ENCODE results near the gene PCDH9.
"Not testable (repeated sequence)": the region's sequence is repeated elsewhere in the genome, so short reads cannot be mapped to it uniquely, and the experiment has no call there.

The PCDH9 gene

DNA sequence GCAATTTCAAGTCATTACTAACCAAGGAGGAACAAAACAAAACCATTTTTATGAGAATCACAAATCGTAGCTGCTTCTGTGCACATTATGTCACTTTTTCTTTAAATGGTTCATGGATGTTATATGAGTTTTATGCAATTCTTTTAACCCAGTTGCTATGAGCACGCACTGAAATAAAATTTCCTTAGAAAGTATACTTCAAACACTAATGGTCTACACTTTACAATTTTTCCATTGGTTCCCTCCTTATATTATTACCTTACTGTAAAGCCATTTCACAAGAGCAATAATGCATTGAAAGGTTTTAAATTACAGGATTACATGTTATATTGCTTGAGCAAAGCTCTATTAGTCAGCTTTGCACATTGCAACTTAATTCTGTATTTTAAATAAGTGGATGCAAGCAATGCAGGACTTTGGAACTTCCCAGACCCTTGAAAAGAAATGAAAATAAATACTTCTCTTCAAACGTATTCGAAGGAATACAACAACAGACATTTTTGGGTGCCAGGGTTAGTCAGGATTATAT lies 318.7 kb downstream of the PCDH9 start:
- no peak for DNase-seq

DNA sequence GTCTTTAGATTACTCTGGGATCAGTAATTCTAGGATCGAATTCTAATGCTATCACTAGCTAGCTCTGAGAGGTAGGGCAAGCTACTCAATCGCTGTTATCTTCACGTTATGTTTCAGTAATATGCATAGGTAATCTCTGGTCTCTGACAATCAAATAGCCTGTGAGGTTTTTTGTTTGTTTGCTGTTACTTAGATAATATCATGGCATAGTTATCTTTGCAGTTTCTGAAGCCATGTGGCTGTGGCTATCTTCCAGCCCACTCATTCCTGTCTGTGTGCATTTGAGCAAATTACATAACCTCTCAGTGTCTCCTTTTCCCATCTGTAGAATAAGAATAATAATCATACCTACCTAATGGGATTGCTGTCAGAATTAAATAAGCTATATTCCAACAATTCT lies 330.2 kb downstream of the PCDH9 start:
- no peak for DNase-seq

DNA sequence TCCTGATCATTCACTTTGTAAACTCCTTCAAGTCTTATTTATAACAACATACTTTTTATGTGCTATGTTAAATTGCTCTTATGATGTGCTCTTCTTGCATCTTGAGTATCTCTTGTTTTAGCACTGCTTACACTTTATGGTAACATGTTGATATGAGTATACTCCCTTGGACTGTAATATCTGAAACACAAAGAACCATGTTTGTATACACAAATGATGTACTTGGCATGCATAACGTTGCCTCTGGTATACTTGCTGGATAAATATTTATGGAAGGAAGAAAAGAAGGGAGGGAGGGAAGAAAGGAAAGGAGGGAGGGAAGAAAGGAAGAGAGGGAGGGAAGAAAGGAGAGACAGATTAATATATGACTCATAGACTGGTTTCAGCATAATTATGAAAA lies 333.2 kb downstream of the PCDH9 start:
- DNase-seq: no peak

DNA sequence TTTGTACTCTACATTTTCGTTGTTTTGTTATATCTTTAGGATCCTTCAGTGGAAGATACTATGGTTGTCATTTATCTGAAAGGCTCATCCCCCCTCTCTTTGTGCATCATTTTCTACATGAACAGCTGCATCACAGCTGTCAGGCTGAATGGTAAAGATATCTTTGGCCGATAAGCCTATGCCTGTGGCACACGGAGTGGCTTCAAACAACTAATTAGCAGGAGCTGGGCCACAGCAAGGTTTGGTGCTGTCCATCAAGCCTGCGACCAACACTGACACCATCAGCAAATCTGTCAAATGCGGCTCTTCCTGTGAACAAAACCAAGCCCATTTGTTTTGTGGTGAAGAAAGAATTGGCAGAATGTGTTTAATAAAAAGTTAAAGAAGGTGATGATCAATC lies 334.4 kb downstream of the PCDH9 start:
- DNase-seq: no peak

DNA sequence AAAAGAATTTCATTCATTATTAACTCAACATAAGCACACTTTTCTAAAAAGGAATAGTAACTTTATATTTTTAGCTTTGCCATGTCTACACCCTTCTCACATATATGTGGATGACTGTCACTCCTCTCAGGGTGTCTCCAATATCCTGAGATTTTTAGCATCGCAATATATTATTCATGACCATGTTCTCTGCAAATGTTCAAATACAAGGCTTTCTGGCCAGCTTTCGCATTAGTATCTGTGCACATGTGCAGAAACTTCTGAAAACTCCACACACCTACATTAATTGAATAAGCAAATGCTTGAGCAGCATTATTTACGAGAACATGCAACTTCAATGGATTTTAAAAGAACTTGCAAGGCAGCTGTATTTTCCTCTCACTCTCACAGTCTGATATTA lies 334.8 kb downstream of the PCDH9 start:
- no peak for DNase-seq

DNA sequence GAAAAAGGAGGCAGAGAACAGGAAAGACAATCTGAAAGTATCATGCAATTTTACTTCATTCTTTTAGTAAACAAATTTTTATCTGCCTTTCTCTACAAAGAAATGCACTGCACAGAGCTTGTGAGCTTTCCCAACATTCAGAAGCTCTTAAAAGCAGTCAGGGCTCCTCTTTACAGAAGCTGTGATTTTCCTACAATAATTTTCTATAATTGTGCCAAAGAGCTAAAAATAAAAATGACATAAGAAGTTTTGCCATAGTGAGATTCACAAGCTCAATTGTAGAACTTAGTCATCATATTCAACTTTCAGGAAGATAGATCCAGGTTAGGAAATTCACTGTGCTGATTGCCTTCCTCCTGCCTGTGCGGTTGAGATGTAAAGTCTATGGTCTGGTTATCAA lies 341.4 kb downstream of the PCDH9 start:
- DNase-seq: no peak

DNA sequence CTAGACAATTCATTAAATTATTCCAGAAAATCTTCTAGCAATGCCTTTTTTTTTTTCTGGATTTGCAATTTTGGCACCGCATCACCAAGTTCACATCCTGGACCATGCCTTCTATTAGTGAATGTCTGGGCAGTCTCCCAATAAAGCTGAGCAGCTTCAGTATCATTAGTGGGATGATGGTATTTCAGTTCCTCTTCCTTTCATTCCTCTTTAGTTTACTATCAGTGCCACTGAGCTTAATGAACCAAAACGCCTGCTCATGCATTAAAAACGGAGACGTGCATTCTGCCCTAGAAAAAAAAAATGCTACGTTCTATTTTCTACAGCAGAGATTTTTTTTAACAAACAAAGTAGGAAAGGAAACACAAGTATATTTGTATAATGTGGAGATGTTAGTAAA lies 343.0 kb downstream of the PCDH9 start:
- no peak for DNase-seq

DNA sequence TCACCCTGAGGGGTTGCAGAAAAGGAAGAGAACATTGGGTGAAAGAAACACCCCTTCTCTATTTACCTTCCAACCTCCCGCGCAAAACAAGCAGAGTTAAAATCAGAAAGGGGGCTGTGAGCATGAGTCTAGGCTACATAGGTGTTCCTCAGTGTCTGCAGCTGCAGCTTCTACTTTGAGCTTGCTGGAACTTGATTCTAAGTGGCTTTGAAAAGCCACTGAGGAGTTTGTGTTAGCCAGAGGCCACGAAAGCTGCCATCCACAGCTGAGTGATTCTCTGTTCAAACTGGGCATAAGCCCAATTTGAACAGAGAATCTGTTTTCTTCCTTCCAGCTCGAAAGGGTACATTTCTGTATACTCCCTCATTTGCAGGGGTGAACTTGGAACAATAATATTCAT lies 343.9 kb downstream of the PCDH9 start:
- DNase-seq: no peak

DNA sequence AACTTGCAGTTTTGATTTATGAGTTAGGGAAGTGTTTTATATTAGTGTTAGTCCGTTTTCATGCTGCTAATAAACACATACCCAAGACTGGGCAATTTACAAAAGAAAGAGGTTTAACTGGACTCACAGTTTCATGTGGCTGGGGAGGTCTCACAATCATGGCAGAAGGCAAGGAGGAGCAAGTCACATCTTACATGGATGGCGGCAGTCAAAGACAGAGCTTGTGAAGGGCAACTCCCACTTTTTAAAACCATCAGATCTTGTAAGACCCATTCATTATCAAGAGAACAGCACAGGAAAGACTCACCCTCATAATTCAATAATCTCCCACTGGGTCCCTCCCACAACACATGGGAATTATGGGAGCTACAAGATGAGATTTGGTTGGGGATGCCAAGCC lies 349.0 kb downstream of the PCDH9 start:
- DNase-seq: not testable (repeated sequence)

DNA sequence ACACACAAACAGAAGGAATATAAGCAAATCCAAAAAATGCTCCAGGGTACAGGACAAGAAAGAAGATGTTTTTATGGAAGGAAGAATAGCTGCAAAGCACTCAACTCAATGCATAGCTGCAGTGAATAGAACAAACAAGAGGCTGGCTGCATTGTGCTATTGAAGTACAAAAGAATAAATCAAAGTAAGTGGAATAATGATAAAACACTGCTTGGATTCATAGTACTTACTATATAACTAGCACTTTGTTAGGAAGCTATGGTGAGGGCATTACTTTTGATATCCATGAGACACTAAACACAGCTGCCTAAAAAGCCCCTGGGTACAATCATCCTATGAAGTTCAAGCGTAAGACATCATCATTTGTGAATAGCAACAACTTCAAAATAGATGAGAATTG lies 350.1 kb downstream of the PCDH9 start:
- no peak for DNase-seq

DNA sequence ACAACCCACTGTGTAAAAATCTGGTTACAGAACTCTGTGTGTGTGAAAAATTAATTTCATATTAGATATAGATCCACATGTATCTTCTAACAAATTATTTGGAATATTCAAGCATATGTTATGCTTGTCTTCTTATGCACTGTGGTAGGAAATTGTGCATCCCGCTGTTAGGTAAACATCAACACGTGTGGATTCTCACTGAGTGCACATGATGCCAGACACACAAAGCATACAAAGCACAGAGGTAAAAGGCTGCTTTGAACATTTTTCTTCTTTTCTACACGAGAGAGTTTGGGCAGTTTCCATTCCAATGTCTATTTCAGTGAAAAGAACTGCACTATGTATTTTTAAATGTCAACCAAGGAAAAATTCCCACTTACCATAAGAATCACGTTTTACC lies 354.9 kb downstream of the PCDH9 start:
- DNase-seq: no peak

DNA sequence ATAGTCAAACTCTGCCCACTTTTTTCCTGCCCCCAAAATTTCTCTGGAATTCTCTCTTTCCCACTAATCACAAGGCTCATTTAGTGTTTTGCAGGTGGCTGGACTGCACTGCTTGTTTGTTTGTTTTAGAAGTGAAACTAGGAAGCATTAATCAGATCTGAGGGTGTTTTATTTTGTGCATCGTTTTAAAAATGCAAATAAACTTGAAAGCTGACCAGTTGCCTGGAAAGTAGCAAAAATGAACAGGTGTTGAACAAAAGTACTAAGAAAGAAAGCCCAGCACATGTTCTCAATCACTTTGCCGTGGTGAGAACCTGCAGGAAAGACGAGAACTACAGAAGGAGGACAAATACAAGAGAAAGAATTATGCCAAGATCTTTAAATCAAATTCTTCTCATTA lies 365.5 kb downstream of the PCDH9 start:
- DNase-seq: no peak

DNA sequence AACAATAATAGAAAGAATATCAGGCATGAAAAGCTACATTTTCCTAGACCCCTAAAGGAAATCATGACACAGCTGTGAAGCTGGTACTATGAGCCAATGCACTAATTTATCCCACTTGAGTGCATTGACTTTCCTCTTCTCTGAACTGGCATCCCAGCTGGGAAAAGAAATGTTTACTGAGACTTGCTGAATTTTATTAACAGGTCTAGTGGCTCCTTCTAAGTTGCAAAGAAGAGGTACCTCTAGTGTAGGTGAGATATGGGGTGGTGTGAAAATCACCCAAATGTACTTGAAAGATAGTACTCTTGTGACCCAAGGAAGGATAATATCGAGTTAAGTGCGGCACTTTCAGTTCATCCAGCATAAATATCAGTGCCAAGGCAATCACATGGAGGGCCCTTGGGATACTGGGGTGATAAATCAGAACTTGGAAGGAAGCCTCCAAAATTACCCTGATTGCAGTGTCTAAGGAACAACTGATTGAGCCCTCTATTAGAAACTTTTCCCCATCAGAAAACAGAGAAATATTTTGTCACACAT lies 369.2 kb downstream of the PCDH9 start:
- DNase-seq: no peak

DNA sequence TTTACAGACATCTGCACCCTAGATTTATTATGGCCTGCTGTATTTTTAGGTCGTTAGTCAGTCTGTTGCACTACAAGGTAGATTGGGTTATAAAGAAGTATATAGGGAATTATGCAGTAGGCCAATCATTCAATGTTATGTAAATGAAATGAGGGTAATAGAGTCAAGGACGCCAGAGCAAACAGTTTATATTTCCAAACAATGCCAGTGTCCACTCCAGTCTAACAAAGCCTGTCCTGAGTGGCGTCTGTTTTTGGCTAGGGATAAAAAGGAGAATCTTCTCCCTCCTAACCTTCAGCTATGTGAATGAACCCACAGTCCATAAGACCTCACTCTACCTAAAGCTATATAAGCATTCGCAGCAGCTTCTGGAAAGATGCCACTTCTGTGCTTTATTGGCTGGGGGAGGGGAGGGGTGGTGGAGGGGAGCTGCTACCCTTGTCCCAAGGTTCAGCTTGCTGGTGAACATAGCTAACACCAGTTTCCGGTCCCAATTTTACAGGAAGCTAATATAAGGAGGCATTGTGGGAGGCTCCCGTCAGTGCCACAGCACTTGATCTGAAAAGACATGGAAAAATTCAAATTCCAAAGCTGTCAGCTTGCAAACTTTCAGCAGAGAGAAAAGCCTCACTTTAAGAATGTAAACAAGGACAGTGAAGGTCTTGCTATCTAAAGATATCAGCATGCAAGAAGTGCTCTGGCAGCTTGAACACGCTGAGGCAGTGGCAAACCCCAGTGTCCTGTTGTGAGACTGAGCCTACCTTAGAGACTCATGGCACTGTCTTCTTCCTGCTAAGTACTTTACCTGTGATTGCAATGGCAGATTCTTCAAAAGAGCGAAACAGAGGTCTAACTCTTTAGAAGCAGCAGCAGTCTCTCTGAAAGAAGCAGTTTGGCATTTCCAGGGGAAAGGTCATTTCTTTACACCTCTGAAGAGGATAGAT lies 369.9 kb downstream of the PCDH9 start:
- no peak for DNase-seq

DNA sequence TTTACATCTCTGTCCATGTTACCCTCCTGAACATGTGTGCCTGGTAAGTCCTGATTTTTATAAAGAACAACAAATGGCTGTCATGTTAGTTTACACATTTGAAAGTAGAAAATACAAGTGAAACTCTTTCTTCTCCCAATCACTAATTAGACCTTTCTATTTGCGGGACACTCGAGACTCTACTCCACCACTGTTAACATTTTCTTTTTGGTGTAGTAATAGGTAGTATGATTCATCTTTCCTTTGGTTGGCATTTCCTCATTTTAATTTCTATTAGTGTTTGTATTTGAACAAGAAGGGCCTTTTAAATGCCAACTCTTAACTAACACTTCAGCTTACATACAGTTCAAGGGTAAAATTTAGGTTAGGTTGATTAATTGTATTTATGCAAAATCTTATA lies 371.1 kb downstream of the PCDH9 start:
- no peak for DNase-seq

DNA sequence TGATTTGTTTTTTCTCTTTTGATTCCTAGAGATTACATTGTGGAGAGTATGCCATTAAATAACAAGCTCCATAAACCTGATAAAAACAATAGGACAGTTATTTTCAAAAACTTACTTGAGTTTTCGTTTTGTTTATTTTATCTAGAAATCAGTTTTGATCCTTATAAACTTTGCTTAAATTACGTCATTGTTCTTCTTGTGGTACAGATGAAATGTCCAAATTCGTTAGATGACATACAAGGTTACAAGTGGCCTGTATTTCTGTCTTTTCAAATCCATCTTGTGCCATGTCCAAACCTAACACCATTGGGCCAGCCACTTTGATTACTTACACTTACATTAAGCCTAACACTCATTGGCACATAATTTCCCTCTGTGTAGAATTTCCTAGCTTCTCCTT lies 372.0 kb downstream of the PCDH9 start:
- no peak for DNase-seq

DNA sequence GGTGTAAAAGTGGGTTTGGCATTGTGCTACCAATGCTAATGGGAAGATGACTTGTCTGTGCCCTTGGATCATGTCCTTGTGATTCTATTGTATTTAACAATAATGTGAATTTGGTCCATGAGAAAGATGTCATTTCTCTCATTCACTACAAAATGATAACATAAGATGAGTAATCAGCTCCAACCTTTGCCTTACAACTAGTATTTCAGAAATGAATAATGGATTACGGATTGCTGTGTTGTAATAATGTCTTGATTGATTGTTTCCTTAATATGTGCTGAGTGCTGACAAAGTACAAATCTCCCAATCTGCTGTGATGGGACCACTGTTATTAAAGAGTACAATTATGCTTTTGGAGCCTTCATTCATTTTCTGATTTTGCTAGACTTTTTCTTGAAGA lies 375.0 kb downstream of the PCDH9 start:
- DNase-seq: no peak

DNA sequence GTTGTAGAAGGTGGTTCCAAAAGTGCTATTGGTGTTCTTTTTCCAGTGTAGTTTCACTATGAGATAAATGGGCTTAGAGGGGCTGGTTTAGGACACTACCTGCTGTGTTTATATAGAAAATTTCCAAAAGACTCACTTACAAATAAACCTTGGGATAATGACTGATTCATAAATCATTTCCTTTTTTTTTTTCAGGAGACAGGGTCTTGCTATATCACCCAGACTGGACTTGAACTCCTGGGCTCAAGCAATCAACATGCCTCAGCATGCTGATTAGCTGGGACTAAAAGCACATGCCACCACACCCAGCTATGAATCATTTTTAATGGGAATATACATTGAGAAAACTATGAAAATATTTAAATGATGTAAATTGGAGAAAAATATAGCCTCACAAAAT lies 376.6 kb downstream of the PCDH9 start:
- no peak for DNase-seq

DNA sequence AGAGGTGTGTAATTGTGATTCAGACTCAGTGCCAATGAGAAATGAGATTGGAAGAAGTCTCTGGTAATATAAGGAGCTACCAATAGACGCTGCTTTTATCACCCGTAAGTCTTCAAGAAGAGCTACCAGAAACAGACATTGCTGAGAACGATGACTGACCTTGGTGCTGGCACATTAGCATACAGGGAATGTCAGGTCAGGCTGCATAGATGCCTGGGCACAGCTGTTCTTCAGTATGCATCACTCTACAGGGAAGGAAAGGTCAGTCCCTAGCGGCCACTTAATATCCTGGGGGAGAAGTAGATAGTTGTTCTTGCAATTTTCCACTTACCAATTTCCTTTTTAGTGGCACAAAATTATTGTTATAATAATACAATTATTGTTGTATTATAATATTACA lies 380.4 kb downstream of the PCDH9 start:
- DNase-seq: no peak

DNA sequence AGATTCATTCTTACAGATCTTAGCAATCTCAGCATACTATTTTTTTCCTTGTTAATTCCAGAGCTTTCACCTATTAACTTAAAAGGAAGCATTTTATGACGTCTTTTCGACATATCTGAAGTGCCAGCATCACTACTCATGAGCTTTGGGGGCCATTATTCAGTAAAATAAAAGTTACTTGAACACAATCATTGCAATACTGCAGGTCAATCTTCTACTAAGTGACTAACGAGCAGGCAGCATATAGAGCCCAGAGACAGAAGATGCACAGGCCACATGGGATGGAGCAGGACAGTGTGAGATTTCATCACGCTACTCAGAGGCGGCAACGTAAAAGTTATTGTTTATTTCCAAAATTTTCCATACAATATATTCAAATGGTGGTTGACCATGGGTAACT lies 382.6 kb downstream of the PCDH9 start:
- DNase-seq: no peak

DNA sequence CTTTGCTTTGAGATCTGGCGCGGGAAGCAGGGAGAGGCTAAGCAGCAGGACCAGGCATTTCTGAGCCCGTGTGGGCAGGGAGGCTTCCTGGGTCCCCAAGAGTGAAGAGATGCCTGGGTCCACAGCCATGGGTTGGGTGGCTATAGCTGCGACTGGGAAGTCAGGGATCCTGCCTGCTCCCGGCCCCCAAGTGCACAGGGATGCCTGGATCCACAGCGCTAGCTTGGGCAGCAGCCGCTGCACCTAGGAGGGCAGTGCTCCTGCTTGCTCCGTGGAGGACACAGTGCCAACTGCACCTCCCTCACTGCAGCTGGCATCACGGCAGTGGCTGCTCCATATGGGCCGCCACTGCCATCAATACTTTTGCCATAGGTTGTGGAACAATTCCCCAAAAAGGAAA lies 384.7 kb downstream of the PCDH9 start:
- no peak for DNase-seq

DNA sequence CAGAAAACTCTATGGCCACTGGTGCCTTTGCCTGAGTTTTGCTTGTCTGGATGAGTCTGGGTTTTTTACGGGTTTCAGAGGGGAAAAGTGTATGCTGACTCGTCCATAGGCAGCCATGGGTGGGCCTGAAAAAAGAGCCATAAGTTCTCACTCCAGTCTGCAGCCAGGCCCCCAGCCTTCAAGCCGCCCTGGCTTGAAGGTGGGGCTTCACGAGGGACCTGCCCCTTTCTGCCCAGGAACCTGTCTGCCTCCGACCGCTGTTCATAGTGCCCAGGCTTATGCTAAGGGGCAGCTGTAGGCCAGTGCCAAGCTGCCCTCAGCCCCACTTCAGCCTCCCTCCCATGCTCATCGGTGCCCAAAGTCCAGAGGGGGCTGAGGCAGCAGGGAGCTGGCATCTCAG lies 385.2 kb downstream of the PCDH9 start:
- DNase-seq: no peak

DNA sequence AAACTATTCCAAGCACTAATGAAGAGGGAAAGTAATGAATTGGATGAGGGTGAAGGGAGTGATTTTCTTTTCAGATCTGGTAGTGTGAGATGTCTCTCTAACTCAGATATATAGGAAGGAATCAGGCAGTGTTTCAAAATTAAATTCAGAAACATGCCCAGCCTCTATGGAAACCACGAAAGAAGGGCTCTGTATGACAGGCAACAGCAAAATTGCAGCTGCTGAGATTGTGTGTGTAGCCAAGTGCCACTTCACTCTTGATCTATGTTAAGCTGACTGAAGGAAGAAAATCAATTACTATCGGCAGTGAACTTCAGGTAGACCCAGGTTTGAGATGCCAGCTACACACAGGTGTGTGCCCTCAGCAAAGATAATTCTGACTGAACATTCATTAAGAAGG lies 387.4 kb downstream of the PCDH9 start:
- DNase-seq: no peak

DNA sequence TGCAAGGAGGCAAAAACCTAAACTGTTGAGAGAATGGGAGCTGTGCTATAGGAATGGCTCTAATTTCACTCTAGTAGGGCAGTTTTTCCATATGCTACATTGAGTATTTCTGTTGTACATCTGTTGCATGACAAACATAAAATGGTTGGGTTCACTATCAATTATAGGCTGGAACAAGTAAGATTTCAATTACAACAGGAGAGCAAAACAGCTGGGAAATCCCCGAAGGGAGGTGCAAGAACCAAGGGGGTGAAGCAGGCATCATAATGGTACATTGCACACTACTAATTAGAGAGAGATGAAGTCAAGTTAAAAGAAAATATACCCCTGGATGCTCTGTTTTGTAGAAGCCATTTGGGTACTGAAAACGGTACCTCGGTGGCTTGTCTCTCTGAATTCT lies 389.5 kb downstream of the PCDH9 start:
- DNase-seq: no peak

Data from right kidney (tissue), 1 donor.